ENCODE data around the gene MYO15B.

GRCh38 chr17:75610103-75610984 is 22.7 kb downstream of the MYO15B start:
- TF ChIP-seq EZH2 (IDR thresholded peaks at IDR 0.05; ENCODE audit: insufficient read depth, poor library complexity, severe bottlenecking) (no peak), EZH2phosphoT487 (IDR thresholded peaks at IDR 0.05; ENCODE audit: insufficient read depth, low read depth) (no peak)
